22Rv1 (cell line): Measurements from ENCODE around the gene DIAPH2.

Experiments
- ZFX ChIP-seq: fragments of 450-650 bp; IDR thresholded peaks from 2 replicates; pipeline ENCODE4 v1.6.1; 2017; ENCODE audit warnings: antibody characterized with exemption, borderline replicate concordance
- TF ChIP-seq, protein P1 (sequence below): fragments of 450-650 bp; IDR thresholded peaks from 2 replicates; pipeline ENCODE4 v1.5.1; 2017; ENCODE audit warnings: mild to moderate bottlenecking

DNA sequence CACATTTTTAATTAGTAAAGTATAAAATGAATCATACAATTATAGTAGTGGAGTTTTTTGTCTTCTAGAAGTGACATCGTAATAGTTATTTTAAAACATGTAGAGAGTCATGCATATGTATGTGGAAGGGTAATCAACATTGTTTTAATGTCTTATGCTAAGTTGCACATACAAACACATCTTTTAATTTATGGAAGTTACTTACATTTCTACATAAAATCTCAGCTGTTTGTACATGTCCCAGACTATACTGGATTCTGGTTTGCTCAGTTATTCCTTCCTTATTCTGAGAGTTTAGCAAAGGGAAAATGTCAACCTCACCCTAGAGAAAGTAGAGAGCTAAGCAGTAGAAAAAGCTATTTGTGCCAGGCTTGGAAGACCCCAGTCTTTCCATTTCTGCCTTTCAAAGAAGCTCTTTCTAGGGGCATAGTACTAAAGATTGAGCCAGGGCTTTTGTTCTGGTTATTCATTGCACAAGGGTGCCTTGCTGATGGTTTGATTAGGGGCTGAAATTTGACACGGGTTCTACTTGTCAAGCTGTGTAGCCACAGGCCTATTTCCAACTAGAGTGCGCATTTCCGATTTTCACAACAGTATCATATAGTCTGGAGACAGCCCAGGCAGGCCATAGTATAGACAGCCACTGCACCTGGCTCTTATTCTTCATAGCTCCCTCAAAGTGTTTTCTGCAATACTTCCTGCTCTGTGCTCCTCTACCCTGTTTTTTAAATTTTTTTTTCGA is 305.4 kb downstream of the DIAPH2 start:
- TF ChIP-seq, protein P1, sequence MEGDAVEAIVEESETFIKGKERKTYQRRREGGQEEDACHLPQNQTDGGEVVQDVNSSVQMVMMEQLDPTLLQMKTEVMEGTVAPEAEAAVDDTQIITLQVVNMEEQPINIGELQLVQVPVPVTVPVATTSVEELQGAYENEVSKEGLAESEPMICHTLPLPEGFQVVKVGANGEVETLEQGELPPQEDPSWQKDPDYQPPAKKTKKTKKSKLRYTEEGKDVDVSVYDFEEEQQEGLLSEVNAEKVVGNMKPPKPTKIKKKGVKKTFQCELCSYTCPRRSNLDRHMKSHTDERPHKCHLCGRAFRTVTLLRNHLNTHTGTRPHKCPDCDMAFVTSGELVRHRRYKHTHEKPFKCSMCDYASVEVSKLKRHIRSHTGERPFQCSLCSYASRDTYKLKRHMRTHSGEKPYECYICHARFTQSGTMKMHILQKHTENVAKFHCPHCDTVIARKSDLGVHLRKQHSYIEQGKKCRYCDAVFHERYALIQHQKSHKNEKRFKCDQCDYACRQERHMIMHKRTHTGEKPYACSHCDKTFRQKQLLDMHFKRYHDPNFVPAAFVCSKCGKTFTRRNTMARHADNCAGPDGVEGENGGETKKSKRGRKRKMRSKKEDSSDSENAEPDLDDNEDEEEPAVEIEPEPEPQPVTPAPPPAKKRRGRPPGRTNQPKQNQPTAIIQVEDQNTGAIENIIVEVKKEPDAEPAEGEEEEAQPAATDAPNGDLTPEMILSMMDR: no peak
- TF ChIP-seq ZFX: no peak
